CD4-positive, alpha-beta T cell treated with Interleukin-17A for 1 hour (primary cell): ENCODE data around the gene OR10G6.
"Not testable (repeated sequence)": the region's sequence is repeated elsewhere in the genome, so short reads cannot be mapped to it uniquely, and the experiment has no call there.

Experiments
- DNase-seq: peaks from one replicate; pipeline ENCODE4 v3.0.0-alpha.2; 2020

The OR10G6 gene

GRCh38 chr11:123995119-123995518 lies at the start of gene OR10G6:
Gene OR10G6, minus strand, starts transcription at chr11:123995161. Its CDS starts 0 bp downstream, at chr11:123995161.
- no peak for DNase-seq

DNA sequence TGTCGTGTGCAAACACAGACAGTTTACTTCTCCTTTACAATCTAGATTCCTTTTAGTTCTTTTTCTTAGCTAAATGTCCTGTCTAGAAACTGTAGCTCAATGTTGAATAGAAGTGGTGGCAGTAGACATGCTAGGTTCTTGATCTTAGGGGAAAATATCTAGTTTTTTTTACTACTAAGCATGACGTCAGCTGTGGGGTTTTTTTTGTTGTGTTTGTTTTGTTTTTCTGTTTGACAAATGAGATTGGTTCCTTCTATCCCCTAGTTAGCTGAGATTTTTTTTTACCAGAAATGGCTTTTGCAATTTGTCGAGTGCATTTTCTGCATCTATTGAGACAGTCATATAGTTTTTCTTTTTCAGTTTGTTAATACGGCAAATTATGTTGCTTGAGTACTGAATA lies 48.5 kb upstream of the OR10G6 start:
- DNase-seq = no peak

- DNase-seq = no peak
These were observed 46.3 kb upstream of the OR10G6 start, which contains the start of gene OR10G7 for GRCh38 chr11:124041254-124041653. Gene OR10G7, minus strand, starts transcription at chr11:124041325. Its CDS starts 2,324 bp downstream, at chr11:124039001.

GRCh38 chr11:124039557-124039956 lies 44.6 kb upstream of the OR10G6 start:
- no peak for DNase-seq

DNA sequence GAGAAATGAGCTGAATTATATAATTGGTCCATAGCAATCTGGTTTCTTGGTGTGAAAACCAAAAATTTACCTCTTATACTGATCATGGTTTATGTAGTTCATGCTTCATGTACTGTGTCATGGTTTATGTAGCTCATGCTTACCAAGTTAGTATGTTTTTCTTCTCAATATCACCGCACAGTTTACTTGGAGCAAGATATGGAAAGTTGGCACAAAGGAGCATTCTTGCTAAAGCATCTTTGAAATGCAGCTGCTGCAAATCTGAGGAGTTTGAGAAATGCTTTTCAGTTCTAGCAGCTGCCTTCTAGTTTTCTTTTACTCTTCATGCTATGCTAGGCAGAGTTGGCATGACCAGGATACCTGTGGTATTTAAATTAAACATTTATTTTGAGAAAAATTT lies 41.7 kb upstream of the OR10G6 start:
- DNase-seq = no peak

GRCh38 chr11:124026498-124026897 lies 31.5 kb upstream of the OR10G6 start, which contains the start of gene OR10G8:
Gene OR10G8, plus strand, starts transcription at chr11:124026798. Its CDS starts 2,825 bp downstream, at chr11:124029623.
- no peak for DNase-seq

GRCh38 chr11:124015837-124016236 lies 20.9 kb upstream of the OR10G6 start:
- not testable (repeated sequence) for DNase-seq

DNA sequence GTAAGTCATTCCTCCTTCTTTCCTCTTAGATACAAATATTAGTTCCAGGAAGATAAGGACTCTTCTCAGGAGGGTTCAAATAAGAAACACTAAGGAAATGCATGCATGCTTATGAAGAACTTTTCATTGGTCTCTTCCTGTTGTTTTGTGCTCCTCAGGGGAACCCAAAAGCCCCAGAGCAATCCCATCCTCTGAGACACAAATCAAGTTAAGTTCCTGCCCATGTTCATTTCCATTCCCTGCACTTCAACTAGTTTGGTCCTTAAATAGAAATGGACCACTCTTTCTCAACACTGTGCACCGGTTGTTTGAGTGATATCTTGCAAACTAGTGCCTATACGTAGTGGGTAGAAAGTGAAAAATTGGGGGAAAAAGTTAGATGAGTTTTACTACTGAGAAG lies 17.7 kb upstream of the OR10G6 start, which contains the start of gene OR10G4:
OR10G4 (plus strand) TSS at position 301 of the 400 bp plus-strand sequence. CDS start 2,578 bp downstream, outside the sequence.
- DNase-seq = no peak

GRCh38 chr11:123979311-123979710 lies 15.7 kb downstream of the OR10G6 start:
- DNase-seq = no peak

DNA sequence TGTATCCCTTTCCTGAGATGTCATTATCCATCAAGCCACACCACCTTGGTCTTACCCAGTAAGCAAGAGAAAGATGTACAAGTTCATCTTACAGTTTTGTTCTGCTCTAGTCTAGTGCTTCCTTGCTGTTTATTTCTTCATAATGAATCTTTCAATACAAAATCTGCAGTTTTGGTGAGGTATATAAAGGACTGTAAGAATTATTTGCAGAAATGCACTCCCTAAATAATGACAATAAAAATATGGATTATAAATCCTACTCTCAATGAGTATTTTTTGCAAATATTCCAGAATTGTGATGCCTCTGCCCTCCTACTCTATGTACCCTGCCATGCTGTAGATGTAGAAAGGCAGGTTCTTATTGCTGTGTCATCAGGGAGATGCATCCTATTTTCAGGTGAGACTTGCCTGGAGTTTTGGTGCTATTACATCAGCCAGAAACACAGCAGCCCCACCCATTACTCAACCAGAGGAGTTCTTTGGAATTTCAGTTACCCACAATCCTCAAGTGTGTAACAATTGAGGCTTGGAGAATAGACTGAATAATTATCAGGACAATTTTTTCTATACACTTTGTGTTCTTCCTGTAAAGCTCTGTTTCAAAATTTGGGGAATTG lies 17.1 kb downstream of the OR10G6 start, which contains the start of gene OR10S1:
OR10S1 (minus strand) TSS at position 51 of the 617 bp plus-strand sequence. CDS start 117 bp downstream, outside the sequence.
- DNase-seq = no peak

- no peak for DNase-seq
These were observed 18.0 kb downstream of the OR10G6 start for GRCh38 chr11:123976770-123977560.

- DNase-seq = no peak
These were observed 21.1 kb downstream of the OR10G6 start for GRCh38 chr11:123973816-123974215.

DNA sequence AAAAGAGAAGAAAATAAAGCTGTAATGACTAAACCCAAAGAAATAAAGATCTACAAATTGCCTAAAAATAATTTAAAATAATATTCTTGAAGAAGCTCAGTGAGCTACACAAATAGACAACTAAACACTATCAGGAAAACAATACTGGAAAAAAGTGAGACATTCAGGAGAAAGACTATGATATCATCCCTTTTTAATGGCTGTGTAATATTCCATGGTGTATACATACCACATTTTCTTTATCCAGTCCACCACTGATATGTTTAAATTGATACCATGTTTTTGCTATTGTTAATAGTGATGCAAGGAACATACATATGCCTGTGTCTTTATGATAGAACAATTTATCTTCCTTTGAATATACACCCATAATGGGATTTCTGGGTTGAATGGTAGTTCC lies 38.2 kb downstream of the OR10G6 start:
- DNase-seq = no peak

- DNase-seq = no peak
These were observed 49.8 kb downstream of the OR10G6 start for GRCh38 chr11:123945132-123945531.
